Eye (tissue), 1 donor: ENCODE measurements around the gene CEMIP2.
"Not testable (repeated sequence)": the region's sequence is repeated elsewhere in the genome, so short reads cannot be mapped to it uniquely, and the experiment has no call there.

ENCODE experiments used
- DNase-seq: peaks from one replicate; pipeline ENCODE4 v3.0.0-alpha.2; 2015

The CEMIP2 gene

GRCh38 chr9:71704796-71705195, 63.5 kb downstream of the CEMIP2 start:
- DNase-seq: no peak

GRCh38 chr9:71703172-71703872, 65.0 kb downstream of the CEMIP2 start:
- DNase-seq: no peak

- no peak for DNase-seq
Measured at GRCh38 chr9:71697882-71698281, 70.4 kb downstream of the CEMIP2 start.

GRCh38 chr9:71694332-71694731, 74.0 kb downstream of the CEMIP2 start:
- DNase-seq: no peak

GRCh38 chr9:71693607-71694006, 74.7 kb downstream of the CEMIP2 start:
- DNase-seq: no peak

GRCh38 chr9:71692337-71692736, 76.0 kb downstream of the CEMIP2 start:
- DNase-seq: peak; percentile 22

- not testable (repeated sequence) for DNase-seq
Measured at GRCh38 chr9:71691576-71691975, 76.7 kb downstream of the CEMIP2 start.

GRCh38 chr9:71690689-71691435, 77.5 kb downstream of the CEMIP2 start:
- no peak for DNase-seq

- DNase-seq: no peak
Measured at GRCh38 chr9:71690063-71690688, 78.1 kb downstream of the CEMIP2 start.

- no peak for DNase-seq
Measured at GRCh38 chr9:71687676-71688075, 80.6 kb downstream of the CEMIP2 start.

- DNase-seq: no peak
Measured at GRCh38 chr9:71685988-71686387, 82.3 kb downstream of the CEMIP2 start.

GRCh38 chr9:71685394-71685793, 82.9 kb downstream of the CEMIP2 start:
- no peak for DNase-seq

- DNase-seq: no peak
Measured at GRCh38 chr9:71684566-71684965, 83.7 kb downstream of the CEMIP2 start.

- DNase-seq: peak; percentile 55
Measured at GRCh38 chr9:71683598-71684235, 84.6 kb downstream of the CEMIP2 start.

- no peak for DNase-seq
Measured at GRCh38 chr9:71681708-71682272, 86.5 kb downstream of the CEMIP2 start.

- no peak for DNase-seq
Measured at GRCh38 chr9:71681104-71681707, 87.1 kb downstream of the CEMIP2 start.

GRCh38 chr9:71680189-71680980, 87.9 kb downstream of the CEMIP2 start:
- no peak for DNase-seq

- DNase-seq: no peak
Measured at GRCh38 chr9:71678999-71679398, 89.3 kb downstream of the CEMIP2 start.

GRCh38 chr9:71677209-71677608, 91.1 kb downstream of the CEMIP2 start:
- DNase-seq: no peak

GRCh38 chr9:71676460-71676859, 91.9 kb downstream of the CEMIP2 start:
- no peak for DNase-seq

- no peak for DNase-seq
Measured at GRCh38 chr9:71675857-71676165, 92.5 kb downstream of the CEMIP2 start.
